Measurements from ENCODE around the gene SLC39A9. TPM values are rescaled to one million over a fixed set of nuclear protein-coding genes. Genes with fewer than 3 reads are reported as not detected.

Gene SLC39A9
- total RNA-seq, 1 experiment from 2014 or later, result 80.2 TPM

GRCh38 chr14:69375182-69375581, 23.3 kb upstream of the SLC39A9 start:
- Histone ChIP-seq H3K4me3 (replicated peaks in 1 of 2; ENCODE audit: low read depth in 1 of 2, low read length in 2 of 2) (no peak overlapping the region), H3K9me3 (ENCODE audit: control insufficient read depth in 1 of 2, insufficient read depth in 1 of 2, low read depth in 1 of 2, low read length in 2 of 2) (no peaks in the 10 kb centered on the region; a peak in 1 of 4 replicates), H3K4me2 (ENCODE audit: low read length) (no peak overlapping the region), H3K79me2 (ENCODE audit: insufficient read depth, low read length) (peaks cover 19% of the 10 kb centered on the region), H2AFZ (ENCODE audit: low read depth, low read length, poor library complexity, severe bottlenecking) (no peak overlapping the region), H3K9me2 (ENCODE audit: insufficient read depth) (no peaks in the 10 kb centered on the region), H3K9ac (ENCODE audit: low read length) (no peak overlapping the region), H3K27ac (ENCODE audit: low read depth, low read length) (no peak overlapping the region), H3K36me3 (ENCODE audit: control insufficient read depth in 1 of 2, insufficient read depth in 2 of 2, low read length in 2 of 2) (peaks cover 7 to 23% of the 10 kb centered on the region in 2 experiments; a peak in 2 of 4 replicates), H3K27me3 (ENCODE audit: insufficient read depth, low read length) (no peaks in the 10 kb centered on the region), H3K4me1 (ENCODE audit: control insufficient read depth in 1 of 2, insufficient read depth in 2 of 2, low read length in 2 of 2) (no peaks in the 10 kb centered on the region), H4K20me1 (ENCODE audit: insufficient read depth) (no peaks in the 10 kb centered on the region)
- ATAC-seq, result no peak
- no peak for DNase-seq (ENCODE audit: low read depth, low spot score)
- intact Hi-C loops (cut with micrococcal nuclease), result no loop called here
- POLR2A ChIA-PET, result no interaction called here
- BruUV-seq (replicated peaks), result no TSS peak
- TF ChIP-seq ZFX (IDR thresholded peaks at IDR 0.05) (no peak), EZH2 (IDR thresholded peaks at IDR 0.05) (no peak), CBX3 (IDR thresholded peaks at IDR 0.05; ENCODE audit: low read depth) (no peak), ZNF274 (IDR thresholded peaks at IDR 0.05; ENCODE audit: low read depth, low read length) (no peak)
- CTCF ChIA-PET, result no interaction called here
- RAD21 ChIA-PET (ENCODE audit: low non-redundant PET in 1 of 2, low total read pairs in 2 of 2, uncharacterized antibody in 2 of 2, unreplicated experiment in 2 of 2), result no interaction called here

GRCh38 chr14:69375722-69376121, 22.8 kb upstream of the SLC39A9 start:
- Histone ChIP-seq H3K9me3 (ENCODE audit: control insufficient read depth in 1 of 2, insufficient read depth in 1 of 2, low read depth in 1 of 2, low read length in 2 of 2) (no peaks in the 10 kb centered on the region; a peak in 1 of 4 replicates), H3K79me2 (ENCODE audit: insufficient read depth, low read length) (peaks cover 25% of the 10 kb centered on the region), H3K4me1 (ENCODE audit: control insufficient read depth in 1 of 2, insufficient read depth in 2 of 2, low read length in 2 of 2) (no peaks in the 10 kb centered on the region), H2AFZ (ENCODE audit: low read depth, low read length, poor library complexity, severe bottlenecking) (no peak overlapping the region), H3K27ac (ENCODE audit: low read depth, low read length) (no peak overlapping the region), H3K9ac (ENCODE audit: low read length) (no peak overlapping the region), H3K9me2 (ENCODE audit: insufficient read depth) (no peaks in the 10 kb centered on the region), H3K36me3 (ENCODE audit: control insufficient read depth in 1 of 2, insufficient read depth in 2 of 2, low read length in 2 of 2) (peaks cover 12 to 27% of the 10 kb centered on the region in 2 experiments; a peak in 2 of 4 replicates), H3K4me2 (ENCODE audit: low read length) (no peak overlapping the region), H3K27me3 (ENCODE audit: insufficient read depth, low read length) (no peaks in the 10 kb centered on the region), H3K4me3 (replicated peaks in 1 of 2; ENCODE audit: low read depth in 1 of 2, low read length in 2 of 2) (no peak overlapping the region), H4K20me1 (ENCODE audit: insufficient read depth) (no peaks in the 10 kb centered on the region)
- no peak for ATAC-seq
- TF ChIP-seq JUND (IDR thresholded peaks at IDR 0.05) (0 out of 2 replicates have a peak, but pooled peaks have one; percentile 3), EZH2 (IDR thresholded peaks at IDR 0.05) (no peak)
- no TSS peak for BruUV-seq (replicated peaks)
- DNase-seq (ENCODE audit: low read depth, low spot score), result no peak
- ChIA-PET POLR2A (no interaction called here), RAD21 (ENCODE audit: low non-redundant PET in 1 of 2, low total read pairs in 2 of 2, uncharacterized antibody in 2 of 2, unreplicated experiment in 2 of 2) (no interaction called here), CTCF (no interaction called here)
- intact Hi-C loops (cut with micrococcal nuclease), result no loop called here
